HG03175 (cell line): ENCODE data around the gene RASAL2.

ENCODE experiments used
- ATAC-seq: cut with Tn5 transposase; IDR thresholded peaks from one replicate; pipeline ENCODE4 v1.9.1; 2021; ENCODE audit warnings: mild to moderate bottlenecking, moderate library complexity; ENCODE audit not compliant: unreplicated experiment

Gene RASAL2

GRCh38 chr1:178528953-178529335 lies 435.0 kb downstream of the RASAL2 start:
- ATAC-seq: no peak

GRCh38 chr1:178529364-178530036 lies 435.6 kb downstream of the RASAL2 start:
- ATAC-seq: no peak

GRCh38 chr1:178530037-178530402 lies 436.1 kb downstream of the RASAL2 start:
- no peak for ATAC-seq

GRCh38 chr1:178530502-178530901 lies 436.6 kb downstream of the RASAL2 start:
- ATAC-seq: no peak

GRCh38 chr1:178531887-178532286 lies 438.0 kb downstream of the RASAL2 start:
- ATAC-seq: peak; percentile 8

- ATAC-seq: peak; percentile 77
Measured at GRCh38 chr1:178532392-178532791, 438.5 kb downstream of the RASAL2 start.

- no peak for ATAC-seq
Measured at GRCh38 chr1:178533121-178533946, 439.4 kb downstream of the RASAL2 start.
